ENCODE measurements around the gene OTOF.

The OTOF gene

GRCh38 chr2:26477911-26478253, at the start of gene OTOF:
OTOF (minus strand) TSS chr2:26478124.
- peak; percentile 36 for DNase-seq

- DNase-seq, result no peak
Observed at GRCh38 chr2:26526589-26526988, 48.7 kb upstream of the OTOF start.

- no peak for DNase-seq
Observed at GRCh38 chr2:26526105-26526504, 48.2 kb upstream of the OTOF start.

- no peak for DNase-seq
Observed at GRCh38 chr2:26523750-26524149, 45.8 kb upstream of the OTOF start.

GRCh38 chr2:26522751-26523171, 44.8 kb upstream of the OTOF start:
- peak; percentile 74 for DNase-seq

- no peak for DNase-seq
Observed at GRCh38 chr2:26522325-26522724, 44.4 kb upstream of the OTOF start.

- DNase-seq, result no peak
Observed at GRCh38 chr2:26521913-26522180, 43.9 kb upstream of the OTOF start.

GRCh38 chr2:26521054-26521912, 43.4 kb upstream of the OTOF start:
- no peak for DNase-seq

GRCh38 chr2:26520148-26520449, 42.2 kb upstream of the OTOF start:
- no peak for DNase-seq

GRCh38 chr2:26519396-26520147, 41.6 kb upstream of the OTOF start:
- no peak for DNase-seq

- DNase-seq, result no peak
Observed at GRCh38 chr2:26516781-26517180, 38.9 kb upstream of the OTOF start.

- no peak for DNase-seq
Observed at GRCh38 chr2:26516246-26516645, 38.3 kb upstream of the OTOF start.

GRCh38 chr2:26515771-26516170, 37.8 kb upstream of the OTOF start:
- no peak for DNase-seq

GRCh38 chr2:26514045-26514444, 36.1 kb upstream of the OTOF start:
- DNase-seq, result no peak

- no peak for DNase-seq
Observed at GRCh38 chr2:26513261-26513660, 35.3 kb upstream of the OTOF start.

- DNase-seq, result no peak
Observed at GRCh38 chr2:26511466-26511865, 33.5 kb upstream of the OTOF start.

- no peak for DNase-seq
Observed at GRCh38 chr2:26510344-26510973, 32.5 kb upstream of the OTOF start.

- DNase-seq, result no peak
Observed at GRCh38 chr2:26509141-26509540, 31.2 kb upstream of the OTOF start.

GRCh38 chr2:26507932-26508331, 30.0 kb upstream of the OTOF start:
- no peak for DNase-seq

- DNase-seq, result no peak
Observed at GRCh38 chr2:26507088-26507487, 29.2 kb upstream of the OTOF start.

GRCh38 chr2:26506279-26506678, 28.4 kb upstream of the OTOF start:
- DNase-seq, result no peak

GRCh38 chr2:26504002-26504401, 26.1 kb upstream of the OTOF start:
- no peak for DNase-seq

- DNase-seq, result peak; percentile 92
Observed at GRCh38 chr2:26503231-26503880, 25.4 kb upstream of the OTOF start.

- DNase-seq, result no peak
Observed at GRCh38 chr2:26500406-26500805, 22.5 kb upstream of the OTOF start.
